ENCODE measurements around the gene NHERF1.

Gene NHERF1

GRCh38 chr17:74737299-74738050 is 11.0 kb upstream of the NHERF1 start:
- peak; percentile 48 for TF ChIP-seq CTCF (conservative IDR thresholded peaks at IDR 0.05; ENCODE audit: low read depth, low read length)
- Histone ChIP-seq H2AFZ (ENCODE audit: low read depth) (peak overlapping the region; percentile 82), H3K27ac (peak overlapping the region; percentile 33), H3K27me3 (ENCODE audit: insufficient read depth, low read depth) (peaks cover 11% of the 10 kb centered on the region; the same call in 1 of the 2 replicates), H3K36me3 (ENCODE audit: insufficient read depth) (no peaks in the 10 kb centered on the region), H3K4me1 (ENCODE audit: low read depth, poor library complexity, severe bottlenecking) (peaks cover 40% of the 10 kb centered on the region), H3K4me2 (peak overlapping the region; percentile 88), H3K79me2 (ENCODE audit: insufficient read depth, low read depth) (no peaks in the 10 kb centered on the region), H3K4me3 (IDR thresholded peaks at IDR 0.05; ENCODE audit: insufficient read depth, low read depth, low read length) (no peak overlapping the region), H4K20me1 (ENCODE audit: insufficient read depth) (no peaks in the 10 kb centered on the region), H3K9ac (no peak overlapping the region; the same call in 1 of the 2 replicates)

GRCh38 chr17:74738051-74738996 is 10.1 kb upstream of the NHERF1 start:
- Histone ChIP-seq H3K79me2 (ENCODE audit: insufficient read depth, low read depth) (no peaks in the 10 kb centered on the region), H3K27ac (peak overlapping the region; percentile 33), H3K27me3 (ENCODE audit: insufficient read depth, low read depth) (peaks cover 11% of the 10 kb centered on the region; the same call in 1 of the 2 replicates), H3K4me1 (ENCODE audit: low read depth, poor library complexity, severe bottlenecking) (peaks cover 49% of the 10 kb centered on the region), H2AFZ (ENCODE audit: low read depth) (peak overlapping the region; percentile 82), H3K36me3 (ENCODE audit: insufficient read depth) (no peaks in the 10 kb centered on the region), H3K4me3 (IDR thresholded peaks at IDR 0.05; ENCODE audit: insufficient read depth, low read depth, low read length) (no peak overlapping the region), H3K4me2 (peak overlapping the region; percentile 88), H3K9ac (no peak overlapping the region; the same call in 1 of the 2 replicates), H4K20me1 (ENCODE audit: insufficient read depth) (no peaks in the 10 kb centered on the region)
- 0 out of 2 replicates have a peak, but pooled peaks have one; percentile 5 for TF ChIP-seq CTCF (conservative IDR thresholded peaks at IDR 0.05; ENCODE audit: low read depth, low read length)

- Histone ChIP-seq H3K27ac (no peak overlapping the region), H3K4me2 (peak overlapping the region; percentile 88; the same call in 1 of the 2 replicates), H3K4me1 (ENCODE audit: low read depth, poor library complexity, severe bottlenecking) (peaks cover 59% of the 10 kb centered on the region)
Observed at GRCh38 chr17:74739227-74739831, 9.1 kb upstream of the NHERF1 start.

More at GRCh38 chr17:74739227-74739831, 9.1 kb upstream of the NHERF1 start:
- no peaks in the 10 kb centered on the region for H3K79me2 ChIP-seq (ENCODE audit: insufficient read depth, low read depth)
- H4K20me1 ChIP-seq (ENCODE audit: insufficient read depth) = no peaks in the 10 kb centered on the region
- no peak overlapping the region for H3K9ac ChIP-seq
- TF ChIP-seq CTCF (conservative IDR thresholded peaks at IDR 0.05; ENCODE audit: low read depth, low read length) = no peak
- no peak overlapping the region for H3K4me3 ChIP-seq (IDR thresholded peaks at IDR 0.05; ENCODE audit: insufficient read depth, low read depth, low read length)
- H3K27me3 ChIP-seq (ENCODE audit: insufficient read depth, low read depth) = peaks cover 11% of the 10 kb centered on the region; the same call in 1 of the 2 replicates
- H2AFZ ChIP-seq (ENCODE audit: low read depth) = no peak overlapping the region
- no peaks in the 10 kb centered on the region for H3K36me3 ChIP-seq (ENCODE audit: insufficient read depth)

Measured in KMS-11 (cell line).